GM12801 (cell line): ENCODE results near the gene DNAJB9.

ENCODE experiments used
- CTCF ChIP-seq: IDR thresholded peaks from one replicate; pipeline ENCODE4 v1.5.1; 2011; ENCODE audit warnings: control low read depth; ENCODE audit not compliant: insufficient read length; ENCODE audit errors: extremely low read depth

Gene DNAJB9

GRCh38 chr7:108569381-108570145 lies at the start of gene DNAJB9, which contains the start of gene THAP5:
TSS of gene DNAJB9 (plus strand) at chr7:108569874. CDS start at chr7:108571727, 1,853 bp downstream.
TSS of gene THAP5 (minus strand) at chr7:108569706. CDS start at chr7:108569569, 137 bp downstream.
- TF ChIP-seq CTCF: no peak

GRCh38 chr7:108522780-108523179 lies 46.9 kb upstream of the DNAJB9 start:
- TF ChIP-seq CTCF: no peak

- no peak for TF ChIP-seq CTCF
Measured at GRCh38 chr7:108525327-108525984, 44.2 kb upstream of the DNAJB9 start.

DNA sequence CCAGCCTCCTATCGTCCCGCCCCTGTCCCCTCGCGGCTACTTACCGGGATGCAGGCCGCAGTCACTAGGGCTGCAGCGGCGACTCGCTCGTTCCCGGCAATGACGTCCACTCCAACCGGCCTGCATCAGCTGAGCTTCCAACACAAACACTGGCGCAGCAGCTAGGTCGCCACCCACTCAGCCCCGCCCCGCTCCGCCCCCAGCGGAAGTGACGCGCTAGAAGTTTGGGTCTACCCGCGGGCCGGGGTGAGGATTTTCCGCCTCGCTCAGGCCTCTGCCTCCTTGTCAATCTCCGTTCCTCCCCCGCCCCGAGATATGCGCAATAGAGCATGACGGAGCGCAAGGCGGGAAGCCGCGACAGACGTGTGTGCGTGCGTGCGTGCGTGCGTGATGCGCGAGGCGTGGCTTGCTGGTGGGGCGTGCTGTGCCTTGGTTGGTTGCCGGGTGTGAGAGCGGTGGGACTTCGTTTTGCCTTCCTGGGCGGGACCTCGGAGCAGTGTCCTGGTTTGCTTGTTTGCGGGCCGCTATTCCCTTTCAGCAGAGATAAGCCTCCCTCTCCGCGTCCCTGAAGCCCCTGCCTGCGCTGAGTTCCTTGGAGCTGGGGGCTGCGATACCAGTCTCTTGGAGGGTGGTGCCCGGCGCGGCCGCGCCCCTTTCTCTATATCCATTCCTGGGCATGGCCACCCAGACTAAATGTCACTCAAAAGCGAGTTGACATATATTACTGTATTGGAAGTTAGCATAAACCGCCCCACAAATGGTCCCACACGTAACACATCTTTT lies 43.5 kb upstream of the DNAJB9 start, which contains the start of gene PNPLA8:
Gene PNPLA8, minus strand, starts transcription at position 151 of the 783 bp plus-strand sequence. CDS start 10,644 bp downstream, outside the sequence.
- no peak for TF ChIP-seq CTCF

- TF ChIP-seq CTCF: no peak
Measured at GRCh38 chr7:108526768-108527017, 43.0 kb upstream of the DNAJB9 start.

DNA sequence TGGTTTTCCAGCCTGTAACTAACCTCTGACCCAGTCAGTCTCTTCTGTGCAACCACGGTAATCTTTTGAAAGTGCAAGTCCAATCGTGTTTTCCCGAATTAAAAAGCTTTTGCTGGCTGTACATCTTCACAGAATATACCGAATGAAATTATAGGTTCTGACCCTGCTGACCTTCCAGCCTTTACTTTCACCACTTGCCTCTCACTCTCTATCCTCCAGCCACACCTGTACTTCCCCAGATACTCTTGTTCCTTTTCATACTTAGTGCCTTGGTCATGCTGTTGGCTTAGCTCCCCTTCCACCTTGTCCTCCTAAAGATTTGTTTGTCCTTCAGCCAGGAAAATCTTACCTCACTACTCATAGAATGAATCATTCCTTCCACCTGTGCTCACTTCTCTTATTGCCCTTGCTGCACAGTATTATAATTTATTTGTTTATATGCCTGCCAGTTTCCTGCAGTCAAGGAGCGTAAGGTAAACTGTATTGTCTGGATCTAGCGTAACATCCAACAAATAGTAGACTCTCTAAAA lies 41.4 kb upstream of the DNAJB9 start:
- TF ChIP-seq CTCF: no peak

- TF ChIP-seq CTCF: no peak
Measured at GRCh38 chr7:108529341-108529740, 40.3 kb upstream of the DNAJB9 start.
